Urinary bladder (tissue), 4 donors: ENCODE data around the gene SLC47A2. TPM values are rescaled to one million over a fixed set of nuclear protein-coding genes. Genes with fewer than 3 reads are reported as not detected.

Experiments used
- DNase-seq: peaks from one replicate; pipeline ENCODE4 v3.0.0-alpha.2; 2015; ENCODE audit errors: extremely low spot score
- H3K27ac ChIP-seq: one replicate; pipeline ENCODE4 v1.5.1; 2013; ENCODE audit warnings: low read depth, mild to moderate bottlenecking, moderate library complexity
- H3K36me3 ChIP-seq: one replicate; pipeline ENCODE4 v1.6.1; 2013; ENCODE audit warnings: mild to moderate bottlenecking, moderate library complexity; ENCODE audit not compliant: insufficient read depth
- H3K4me1 ChIP-seq: one replicate; pipeline ENCODE4 v1.6.1; 2013; ENCODE audit warnings: mild to moderate bottlenecking, moderate library complexity; ENCODE audit not compliant: insufficient read depth
- H3K4me3 ChIP-seq: one replicate; pipeline ENCODE4 v1.5.1; 2013; ENCODE audit warnings: low read depth, low read length
- WGBS: extraction: QIAGEN DNeasy Blood & Tissue Kit; methylation state at CpG from one replicate; pipeline ENCODE4 v1.1.7; 2013; 5-methylcytosine and 5-hydroxymethylcytosine counted together
- polyA plus RNA-seq: library from polyadenylated mRNA; stranded (reverse); fragments of 200-250 nt; gene quantifications from one replicate; pipeline ENCODE4 v1.2.3, GENCODE V29; 2013
- small RNA-seq: library from RNA; depleted of rRNA; stranded (forward); fragments of <200 nt; gene quantifications from one replicate; pipeline ENCODE3, GENCODE V24; 2014
- total RNA-seq: library from RNA; depleted of rRNA; stranded (reverse); fragments of >200 nt; gene quantifications from one replicate; pipeline ENCODE4 v1.2.3, GENCODE V29; 2014
- donor health status: healthy with polysubstance abuse.
- donor health status: healthy.

Gene SLC47A2
- total and polyA plus RNA-seq, 2 donors, result 0.21 TPM; not detected in 1

DNA sequence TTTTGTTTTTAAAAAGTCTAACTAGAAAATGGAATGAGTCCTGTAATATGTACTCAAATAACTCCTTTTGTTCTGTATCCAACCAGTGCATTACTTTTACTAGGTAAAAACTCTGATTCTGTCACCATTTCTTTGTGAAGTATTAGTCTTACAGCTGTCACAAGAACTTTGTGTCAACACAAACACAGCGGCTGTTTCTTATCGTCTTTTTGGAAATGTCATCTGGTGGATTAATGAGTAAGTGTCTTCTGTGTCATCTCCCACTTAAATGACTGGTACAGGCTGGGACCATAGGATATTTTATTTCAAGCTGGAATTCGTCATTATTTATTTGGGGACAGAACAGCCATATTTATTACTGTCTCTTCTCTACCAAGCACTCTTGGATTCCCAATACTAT, 86.9 kb downstream of the SLC47A2 start:
- H3K4me3 ChIP-seq, result no peak overlapping the region
- H3K36me3 ChIP-seq, result no peaks in the 10 kb centered on the region
- no peak overlapping the region for H3K27ac ChIP-seq
- H3K4me1 ChIP-seq, result no peaks in the 10 kb centered on the region
- WGBS, result 42% methylated on average over 3 of the region's 3 CpGs
- DNase-seq, result no peak

Small RNA genes within 50 kb of the gene (small RNA-seq; reads per million reads assigned to genes)
- gene RF00322, result not detected

Other genes with a start within 250 kb of the SLC47A2 start
- 0.53 TPM for gene SLC47A1, start 182.7 kb downstream of the SLC47A2 start, total RNA-seq
- gene SLC47A1, start 182.7 kb downstream of the SLC47A2 start, polyA plus RNA-seq, result 1.6 TPM
- gene ALDH3A2, start 67.8 kb downstream of the SLC47A2 start, total RNA-seq, result 92.0 TPM
- gene ALDH3A2, start 67.8 kb downstream of the SLC47A2 start, polyA plus RNA-seq, result 43.7 TPM
- gene ALDH3A1, start 31.7 kb upstream of the SLC47A2 start, total RNA-seq, result 1.5 TPM
- gene ALDH3A1, start 31.7 kb upstream of the SLC47A2 start, polyA plus RNA-seq, result 5.3 TPM
- gene ULK2, start 151.4 kb upstream of the SLC47A2 start, total RNA-seq, result 51.7 TPM
- 17.2 TPM for gene ULK2, start 151.4 kb upstream of the SLC47A2 start, polyA plus RNA-seq